Subcutaneous adipose tissue (tissue), 4 donors: ENCODE data around the gene SNRNP70. TPM values are rescaled to one million over a fixed set of nuclear protein-coding genes. Genes with fewer than 3 reads are reported as not detected.

Experiments
- small RNA-seq: library from RNA; depleted of rRNA; stranded (forward); fragments of <200 nt; gene quantifications from one replicate; pipeline ENCODE3, GENCODE V24; 2016
- total RNA-seq, 4 donors: library from RNA; depleted of rRNA; stranded (reverse); fragments of >200 nt; gene quantifications; one replicate each; pipeline ENCODE4 v1.1.0, GENCODE V29; 2016
- TF ChIP-seq, protein P1 (sequence below): fragments of 450-650 bp; IDR thresholded peaks from one replicate; pipeline ENCODE4 v1.5.1; 2016; ENCODE audit warnings: low read depth, mild to moderate bottlenecking, control low read depth, antibody characterized with exemption, moderate library complexity

Gene SNRNP70
- total RNA-seq, 4 donors from 2014 or later = 122 to 164 (median 152) TPM

DNA sequence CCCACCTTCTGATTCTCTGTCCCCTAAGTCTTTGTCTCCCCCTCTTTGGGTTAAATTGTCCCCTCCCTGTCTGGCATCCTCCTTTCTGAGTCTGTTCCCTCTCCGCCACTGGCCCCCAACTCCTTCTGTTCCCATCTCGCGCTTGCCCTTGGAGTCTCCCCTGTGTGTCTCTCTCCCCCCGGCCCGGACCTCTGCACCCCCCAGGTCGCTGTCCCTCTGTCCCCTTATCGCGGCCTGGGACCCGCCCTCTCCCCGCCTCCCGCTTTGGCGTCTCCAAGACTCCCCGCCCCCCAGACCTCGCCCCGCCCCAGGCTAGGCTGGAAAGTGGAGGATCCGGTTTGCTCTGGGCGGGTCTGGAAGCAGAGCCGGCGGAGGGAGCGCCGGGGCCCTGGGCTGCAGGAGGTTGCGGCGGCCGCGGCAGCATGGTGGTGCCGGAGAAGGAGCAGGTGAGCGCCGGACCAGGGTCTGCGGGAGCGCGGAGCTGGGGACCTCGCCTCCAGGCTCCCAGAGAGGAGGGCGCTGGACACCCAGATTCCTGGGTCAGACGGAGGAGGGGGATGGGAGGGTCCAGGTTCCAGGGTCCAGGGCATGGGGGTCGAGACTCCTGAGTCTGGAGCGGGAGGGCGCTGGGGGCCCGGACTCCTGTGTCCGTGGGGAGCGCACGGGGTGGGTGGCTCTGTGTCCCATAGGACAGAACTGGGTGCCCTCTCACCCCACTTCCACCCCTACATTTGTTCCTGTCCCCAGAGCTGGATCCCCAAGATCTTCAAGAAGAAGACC, 72.4 kb downstream of the SNRNP70 start, which contains the start of gene TRPM4:
TSS of gene TRPM4 (plus strand) at position 348 of the 780 bp plus-strand sequence. CDS start at position 423, 75 bp downstream.
- TF ChIP-seq, protein P1, sequence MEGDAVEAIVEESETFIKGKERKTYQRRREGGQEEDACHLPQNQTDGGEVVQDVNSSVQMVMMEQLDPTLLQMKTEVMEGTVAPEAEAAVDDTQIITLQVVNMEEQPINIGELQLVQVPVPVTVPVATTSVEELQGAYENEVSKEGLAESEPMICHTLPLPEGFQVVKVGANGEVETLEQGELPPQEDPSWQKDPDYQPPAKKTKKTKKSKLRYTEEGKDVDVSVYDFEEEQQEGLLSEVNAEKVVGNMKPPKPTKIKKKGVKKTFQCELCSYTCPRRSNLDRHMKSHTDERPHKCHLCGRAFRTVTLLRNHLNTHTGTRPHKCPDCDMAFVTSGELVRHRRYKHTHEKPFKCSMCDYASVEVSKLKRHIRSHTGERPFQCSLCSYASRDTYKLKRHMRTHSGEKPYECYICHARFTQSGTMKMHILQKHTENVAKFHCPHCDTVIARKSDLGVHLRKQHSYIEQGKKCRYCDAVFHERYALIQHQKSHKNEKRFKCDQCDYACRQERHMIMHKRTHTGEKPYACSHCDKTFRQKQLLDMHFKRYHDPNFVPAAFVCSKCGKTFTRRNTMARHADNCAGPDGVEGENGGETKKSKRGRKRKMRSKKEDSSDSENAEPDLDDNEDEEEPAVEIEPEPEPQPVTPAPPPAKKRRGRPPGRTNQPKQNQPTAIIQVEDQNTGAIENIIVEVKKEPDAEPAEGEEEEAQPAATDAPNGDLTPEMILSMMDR = no peak

Small RNA genes lying within 50 kb of the gene (small RNA-seq; reads per million reads assigned to genes)
- gene RN7SL708P = not detected

Other genes starting within 250 kb of the SNRNP70 start
- gene HSD17B14, start 249.0 kb upstream of the SNRNP70 start, total RNA-seq = 10 to 100 TPM in 3 of 4 donors, 1 to 10 TPM in 1; 6.4 to 19.0 (median 13.8) TPM
- 10 to 100 TPM in 1 of 4 donors, 1 to 10 TPM in 3; 5.7 to 27.3 (median 8.5) TPM for gene PLEKHA4, start 216.8 kb upstream of the SNRNP70 start, total RNA-seq
- gene PPP1R15A, start 213.0 kb upstream of the SNRNP70 start, total RNA-seq = 10 to 100 TPM; 30.5 to 81.7 (median 48.3) TPM
- gene TULP2, start 186.7 kb upstream of the SNRNP70 start, total RNA-seq = under 1 TPM in 1 of 4 donors, not detected in 3; 0.22 TPM
- 100 to 1,000 TPM; 128 to 480 (median 313) TPM for gene NUCB1, start 185.1 kb upstream of the SNRNP70 start, total RNA-seq
- 1 to 10 TPM in 1 of 4 donors, not detected in 3; 1.1 TPM for gene DHDH, start 151.8 kb upstream of the SNRNP70 start, total RNA-seq
- gene BAX, start 130.6 kb upstream of the SNRNP70 start, total RNA-seq = 10 to 100 TPM; 21.0 to 37.2 (median 31.2) TPM
- over 10,000 TPM in 3 of 4 donors, 1,000 to 10,000 TPM in 1; 7,770 to 28,830 (median 13,714) TPM for gene FTL, start 120.1 kb upstream of the SNRNP70 start, total RNA-seq
- gene GYS1, start 92.1 kb upstream of the SNRNP70 start, total RNA-seq = 10 to 100 TPM; 15.1 to 86.3 (median 34.5) TPM
- 10 to 100 TPM; 34.3 to 62.5 (median 49.4) TPM for gene RUVBL2, start 91.6 kb upstream of the SNRNP70 start, total RNA-seq
- not detected for gene LHB, start 68.4 kb upstream of the SNRNP70 start, total RNA-seq
- gene CGB3, start 61.1 kb upstream of the SNRNP70 start, total RNA-seq = not detected
- not detected for gene CGB2, start 53.6 kb upstream of the SNRNP70 start, total RNA-seq
- not detected for gene CGB1, start 48.6 kb upstream of the SNRNP70 start, total RNA-seq
- gene CGB5, start 41.6 kb upstream of the SNRNP70 start, total RNA-seq = not detected
- not detected for gene CGB8, start 36.3 kb upstream of the SNRNP70 start, total RNA-seq
- 1 to 10 TPM in 1 of 4 donors, not detected in 3; 1.3 TPM for gene CGB7, start 27.7 kb upstream of the SNRNP70 start, total RNA-seq
- gene NTF4, start 20.6 kb upstream of the SNRNP70 start, total RNA-seq = not detected
- gene KCNA7, start 12.8 kb upstream of the SNRNP70 start, total RNA-seq = not detected
- gene LIN7B, start 28.9 kb downstream of the SNRNP70 start, total RNA-seq = 1 to 10 TPM in 3 of 4 donors, not detected in 1; 6.6 to 9.0 (median 7.1) TPM
- 1 to 10 TPM in 3 of 4 donors, not detected in 1; 1.1 to 6.5 (median 1.5) TPM for gene C19orf73, start 33.7 kb downstream of the SNRNP70 start, total RNA-seq
- 1 to 10 TPM in 3 of 4 donors, under 1 TPM in 1; 0.68 to 5.7 (median 2.4) TPM for gene PPFIA3, start 34.1 kb downstream of the SNRNP70 start, total RNA-seq
- 1 to 10 TPM in 2 of 4 donors, under 1 TPM in 2; 0.49 to 3.8 (median 1.7) TPM for gene HRC, start 69.9 kb downstream of the SNRNP70 start, total RNA-seq
- gene TRPM4, start 72.3 kb downstream of the SNRNP70 start, total RNA-seq = 10 to 100 TPM in 3 of 4 donors, 1 to 10 TPM in 1; 6.5 to 25.8 (median 11.8) TPM
- gene SLC6A16, start 239.7 kb downstream of the SNRNP70 start, total RNA-seq = 1 to 10 TPM in 3 of 4 donors, under 1 TPM in 1; 0.85 to 6.0 (median 3.1) TPM
- gene CD37, start 250.0 kb downstream of the SNRNP70 start, total RNA-seq = 10 to 100 TPM in 3 of 4 donors, 1 to 10 TPM in 1; 8.9 to 87.4 (median 21.1) TPM